GM20000 (cell line): ENCODE data around the gene ANTKMT.
"Not testable (repeated sequence)": the region's sequence is repeated elsewhere in the genome, so short reads cannot be mapped to it uniquely, and the experiment has no call there.

Experiments used
- DNase-seq: peaks from one replicate; pipeline ENCODE4 v3.0.0; 2012; ENCODE audit warnings: low spot score
- TF ChIP-seq, protein P1 (sequence below): IDR thresholded peaks from 2 replicates; pipeline ENCODE4 v1.5.1; 2012; ENCODE audit warnings: mild to moderate bottlenecking, control low read depth; ENCODE audit errors: extremely low read depth, missing control alignments

ANTKMT gene

GRCh38 chr16:747978-748746 is 27.2 kb downstream of the ANTKMT start:
- DNase-seq = no peak
- TF ChIP-seq, protein P1, sequence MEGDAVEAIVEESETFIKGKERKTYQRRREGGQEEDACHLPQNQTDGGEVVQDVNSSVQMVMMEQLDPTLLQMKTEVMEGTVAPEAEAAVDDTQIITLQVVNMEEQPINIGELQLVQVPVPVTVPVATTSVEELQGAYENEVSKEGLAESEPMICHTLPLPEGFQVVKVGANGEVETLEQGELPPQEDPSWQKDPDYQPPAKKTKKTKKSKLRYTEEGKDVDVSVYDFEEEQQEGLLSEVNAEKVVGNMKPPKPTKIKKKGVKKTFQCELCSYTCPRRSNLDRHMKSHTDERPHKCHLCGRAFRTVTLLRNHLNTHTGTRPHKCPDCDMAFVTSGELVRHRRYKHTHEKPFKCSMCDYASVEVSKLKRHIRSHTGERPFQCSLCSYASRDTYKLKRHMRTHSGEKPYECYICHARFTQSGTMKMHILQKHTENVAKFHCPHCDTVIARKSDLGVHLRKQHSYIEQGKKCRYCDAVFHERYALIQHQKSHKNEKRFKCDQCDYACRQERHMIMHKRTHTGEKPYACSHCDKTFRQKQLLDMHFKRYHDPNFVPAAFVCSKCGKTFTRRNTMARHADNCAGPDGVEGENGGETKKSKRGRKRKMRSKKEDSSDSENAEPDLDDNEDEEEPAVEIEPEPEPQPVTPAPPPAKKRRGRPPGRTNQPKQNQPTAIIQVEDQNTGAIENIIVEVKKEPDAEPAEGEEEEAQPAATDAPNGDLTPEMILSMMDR = no peak

- TF ChIP-seq, protein P1 = no peak
- DNase-seq = no peak
Observed at GRCh38 chr16:749010-749409, 28.1 kb downstream of the ANTKMT start.

- TF ChIP-seq, protein P1 = no peak
- DNase-seq = no peak
Observed at GRCh38 chr16:750485-750884, 29.5 kb downstream of the ANTKMT start.

- TF ChIP-seq, protein P1 = no peak
- DNase-seq = no peak
Observed at GRCh38 chr16:751152-752006, 30.4 kb downstream of the ANTKMT start.

DNA sequence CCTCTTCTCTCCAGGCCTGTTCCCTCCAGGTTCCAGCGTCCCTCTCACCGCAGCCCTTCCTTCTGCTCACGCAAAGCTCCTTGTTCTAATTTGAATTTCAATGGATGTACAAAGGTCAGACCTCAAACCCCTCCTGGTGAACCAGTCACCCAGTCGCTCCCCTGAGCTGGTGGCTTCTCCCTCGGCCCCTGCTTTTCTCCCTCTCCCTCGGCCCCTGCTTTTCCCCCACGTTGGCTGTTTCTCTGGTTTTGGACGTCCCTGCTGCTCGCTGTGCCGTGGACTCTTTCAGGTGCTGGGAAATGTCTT is 31.0 kb downstream of the ANTKMT start:
- TF ChIP-seq, protein P1 = no peak
- no peak for DNase-seq

DNA sequence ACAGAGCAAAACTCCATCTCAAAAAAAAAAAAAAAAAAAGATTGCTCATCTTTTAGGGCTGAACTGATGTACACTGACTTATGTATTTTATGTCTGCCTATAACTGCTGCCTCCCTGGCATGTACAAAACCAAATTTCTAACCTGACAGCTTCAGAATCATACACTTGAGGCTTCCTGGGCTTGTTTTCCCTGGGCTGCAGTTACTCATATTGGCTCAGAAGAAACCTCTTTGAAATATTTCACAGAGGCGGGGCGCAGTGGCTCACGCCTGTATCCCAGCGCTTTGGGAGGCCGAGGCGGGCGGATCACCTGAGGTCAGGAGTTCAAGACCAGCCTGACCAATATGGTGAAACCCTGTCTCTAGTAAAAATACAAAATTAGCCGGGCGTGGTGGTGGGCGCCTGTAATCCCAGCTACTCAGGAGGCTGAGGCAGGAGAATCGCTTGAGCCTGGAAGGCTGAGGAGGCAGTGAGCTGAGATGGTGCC is 33.2 kb downstream of the ANTKMT start:
- DNase-seq = not testable (repeated sequence)

GRCh38 chr16:754656-755055 is 33.7 kb downstream of the ANTKMT start:
- no peak for DNase-seq
- TF ChIP-seq, protein P1 = no peak
